ENCODE results near the gene SPATA33. TPM values are rescaled to one million over a fixed set of nuclear protein-coding genes. Genes with fewer than 3 reads are reported as not detected.

The SPATA33 gene
- total RNA-seq, 1 experiment from 2014 or later, result 17.4 TPM

GRCh38 chr16:89697161-89697615, 39.6 kb downstream of the SPATA33 start:
- no peak overlapping the region for H3K18ac ChIP-seq (ENCODE audit: insufficient read length, low read depth, low read length)
- no peak overlapping the region for H2BK5ac ChIP-seq (ENCODE audit: insufficient read length, low read length)
- no peak overlapping the region for H2BK20ac ChIP-seq (ENCODE audit: low read depth, low read length, poor library complexity, severe bottlenecking)
- H3K14ac ChIP-seq (ENCODE audit: insufficient read depth, low read length), result no peak overlapping the region
- no peak for DNase-seq
- peaks cover 19 to 48% (median 38%) of the 10 kb centered on the region in 3 experiments for H3K36me3 Mint-ChIP-seq (ENCODE audit: insufficient read depth in 1 of 3, low read depth in 3 of 3)
- no peak overlapping the region for H3K27ac ChIP-seq (ENCODE audit: insufficient read length, low read depth, low read length)
- H2AFZ ChIP-seq (ENCODE audit: low read length), result no peak overlapping the region
- H3K27me3 Mint-ChIP-seq (ENCODE audit: low read depth), result peaks cover 2% of the 10 kb centered on the region; the same call in 1 of the 2 replicates
- no peak overlapping the region for H3K9ac ChIP-seq (ENCODE audit: extremely low read depth, insufficient read length, low read length)
- TF ChIP-seq CTCF (conservative IDR thresholded peaks at IDR 0.05), result no peak
- H2BK120ac ChIP-seq (ENCODE audit: low read depth, low read length, poor library complexity, severe bottlenecking), result no peak overlapping the region
- H3K9me3 ChIP-seq (ENCODE audit: control insufficient read depth, low read depth, low read length), result no peaks in the 10 kb centered on the region
- H3K27me3 ChIP-seq (ENCODE audit: insufficient read depth, low read length), result no peaks in the 10 kb centered on the region
- no peak overlapping the region for H3K23ac ChIP-seq (ENCODE audit: insufficient read length, low read depth, low read length)
- no peaks in the 10 kb centered on the region for H3K79me2 ChIP-seq (ENCODE audit: insufficient read depth, low read length)
- H4K91ac ChIP-seq (ENCODE audit: insufficient read length, low read depth, low read length), result no peak overlapping the region
- H2AK5ac ChIP-seq (ENCODE audit: insufficient read length, low read length), result no peak overlapping the region
- H3K79me1 ChIP-seq (ENCODE audit: insufficient read depth, low read depth, low read length, poor library complexity, severe bottlenecking), result no peaks in the 10 kb centered on the region
- no peak overlapping the region for H4K8ac ChIP-seq (replicated peaks; ENCODE audit: insufficient read length, low read depth, low read length)
- WGBS (ENCODE audit: extremely low coverage, insufficient read length, low lambda C conversion rate), result no CpG with 5 or more reads among the region's 19 CpGs
- no peaks in the 10 kb centered on the region for H4K20me1 ChIP-seq (ENCODE audit: control insufficient read depth, insufficient read depth, insufficient read length)
- no peak overlapping the region for H2BK15ac ChIP-seq (ENCODE audit: low read depth, low read length)
- H3K23me2 ChIP-seq (ENCODE audit: insufficient read length, low read depth, low read length, poor library complexity, severe bottlenecking), result peaks cover 11% of the 10 kb centered on the region
- no peak overlapping the region for H4K5ac ChIP-seq (ENCODE audit: insufficient read length, low read depth, low read length)
- no peaks in the 10 kb centered on the region; a peak in 1 of 5 replicates for H3K9me3 Mint-ChIP-seq
- H3K27ac Mint-ChIP-seq, result no peak overlapping the region
- H3K4me1 ChIP-seq (ENCODE audit: insufficient read depth, low read length), result no peaks in the 10 kb centered on the region
- no peak overlapping the region for H3K4me2 ChIP-seq (ENCODE audit: insufficient read depth, insufficient read length, low read length)
- no peak overlapping the region for H3K4me3 Mint-ChIP-seq
- no peak overlapping the region for H3K4ac ChIP-seq (ENCODE audit: low read depth, low read length)
- H3K4me1 Mint-ChIP-seq, result peaks cover 5 to 8% of the 10 kb centered on the region in 2 experiments
- no peak overlapping the region for H2BK12ac ChIP-seq (ENCODE audit: insufficient read length, low read depth, low read length)
- no peak overlapping the region for H3K56ac ChIP-seq (ENCODE audit: insufficient read length, low read depth, low read length)
- no peak overlapping the region for H3T11ph ChIP-seq (ENCODE audit: low read length)
